H1 (cell line): ENCODE measurements around the gene FANCD2. TPM values are rescaled to one million over a fixed set of nuclear protein-coding genes. Genes with fewer than 3 reads are reported as not detected.

Source experiments
- ASH2L ChIP-seq: fragments of 200-600, 300-600 bp; sonication (generic); IDR thresholded peaks from one replicate; pipeline ENCODE4 v1.7.1; 2017; ENCODE audit warnings: low read length
- CHD1 ChIP-seq: IDR thresholded peaks from 2 replicates; pipeline ENCODE4 v1.6.1; 2012; ENCODE audit warnings: low read depth, low read length, improper control_type of control experiment
- JUND ChIP-seq: IDR thresholded peaks from 2 replicates; pipeline ENCODE4 v1.6.1; 2011; ENCODE audit warnings: mild to moderate bottlenecking, improper control_type of control experiment, low read length
- SP1 ChIP-seq: IDR thresholded peaks from 2 replicates; pipeline ENCODE4 v1.6.1; 2011; ENCODE audit warnings: low read depth, low read length
- polyA plus RNA-seq, 7 experiments: library from polyadenylated mRNA; depleted of rRNA in 3 of 7; stranded (reverse) in 5 of 7; unstranded in 2 of 7; fragments of >200 nt in 5 of 7; fragments of 200-250 nt in 2 of 7; gene quantifications; 1 replicate in 5 of 7; 2 replicates in 1 of 7; 4 replicates in 1 of 7; pipeline versions ENCODE4 v1.2.1 to v1.2.3, GENCODE V29; 2011 to 2013; ENCODE audit warnings: missing spikeins in 2 of 7, mixed read lengths in 2 of 7
- total RNA-seq: library from RNA; stranded (reverse); fragmentation: NEBNext Ultra II Directional; extraction: Animal tissue kit (Norgen Biotek cat#: 25700); gene quantifications from 2 replicates; pipeline ENCODE4 v1.2.1, GENCODE V29; 2021

FANCD2 gene
- total and polyA plus RNA-seq, 2 of the 8 experiments (the other 6 are each of a cell fraction or from before 2014, with no cell fraction given) = 33.1 to 77.8 TPM

DNA sequence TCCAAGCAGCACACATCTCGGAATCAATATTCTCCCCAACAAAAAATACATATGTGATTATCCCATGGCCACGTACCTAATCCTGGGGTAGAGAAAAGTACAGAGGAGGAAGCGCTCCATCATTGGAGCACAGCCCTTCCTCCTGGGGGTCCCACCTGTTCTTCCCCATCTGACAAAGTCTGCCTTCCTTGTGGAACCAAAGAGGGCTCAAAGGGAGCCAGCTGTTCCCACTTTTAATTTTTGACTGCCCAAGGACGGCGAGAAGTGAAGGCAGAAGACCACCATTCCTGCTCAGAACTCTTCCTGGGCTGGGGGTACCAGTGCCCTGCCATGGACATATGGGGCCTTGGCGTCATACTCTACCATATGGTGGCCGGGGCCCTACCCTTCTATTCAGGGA, 14.1 kb upstream of the FANCD2 start (continued):
- no peak for TF ChIP-seq ASH2L
- no peak for TF ChIP-seq SP1
- TF ChIP-seq CHD1 = no peak
- no peak for TF ChIP-seq JUND
